HG03520 (cell line): ENCODE results near the gene NME2.
"Not testable (repeated sequence)": the region's sequence is repeated elsewhere in the genome, so short reads cannot be mapped to it uniquely, and the experiment has no call there.

ENCODE experiments used
- ATAC-seq: cut with Tn5 transposase; IDR thresholded peaks from one replicate; pipeline ENCODE4 v1.9.1; 2021; ENCODE audit warnings: mild to moderate bottlenecking, moderate library complexity; ENCODE audit not compliant: unreplicated experiment

Gene NME2

GRCh38 chr17:51152766-51153209 lies 13.4 kb upstream of the NME2 start:
- peak; percentile 1 for ATAC-seq

GRCh38 chr17:51153210-51154072 lies 12.8 kb upstream of the NME2 start, which contains the start of gene NME1:
TSS of gene NME1 (plus strand) at chr17:51153559. CDS start at chr17:51155655, 2,096 bp downstream.
- ATAC-seq, result peak; percentile 84

- ATAC-seq, result no peak
Measured at GRCh38 chr17:51154176-51154575, 12.0 kb upstream of the NME2 start.

DNA sequence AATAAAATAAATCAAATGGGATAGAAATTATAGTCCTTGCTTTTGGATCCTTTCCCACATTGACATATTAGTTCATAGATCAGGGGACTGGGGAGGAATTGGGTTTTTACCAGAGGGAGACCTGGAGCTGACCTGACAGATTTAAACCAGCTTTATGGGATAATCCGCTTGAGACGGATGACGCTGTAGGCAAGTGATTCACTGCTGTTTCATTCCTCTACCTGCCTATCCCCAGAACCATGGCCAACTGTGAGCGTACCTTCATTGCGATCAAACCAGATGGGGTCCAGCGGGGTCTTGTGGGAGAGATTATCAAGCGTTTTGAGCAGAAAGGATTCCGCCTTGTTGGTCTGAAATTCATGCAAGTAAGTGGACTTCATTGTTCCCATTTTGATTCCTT lies 10.8 kb upstream of the NME2 start:
- ATAC-seq, result no peak

- no peak for ATAC-seq
Measured at GRCh38 chr17:51159604-51160003, 6.6 kb upstream of the NME2 start.

GRCh38 chr17:51161541-51161940 lies 4.7 kb upstream of the NME2 start:
- ATAC-seq, result no peak

GRCh38 chr17:51164911-51165679 lies 1.1 kb upstream of the NME2 start:
- ATAC-seq, result no peak

GRCh38 chr17:51165680-51166197 lies 472 bp upstream of the NME2 start:
- ATAC-seq, result peak; percentile 18

GRCh38 chr17:51166987-51167931 lies 1.0 kb downstream of the NME2 start:
- peak; percentile 40 for ATAC-seq

DNA sequence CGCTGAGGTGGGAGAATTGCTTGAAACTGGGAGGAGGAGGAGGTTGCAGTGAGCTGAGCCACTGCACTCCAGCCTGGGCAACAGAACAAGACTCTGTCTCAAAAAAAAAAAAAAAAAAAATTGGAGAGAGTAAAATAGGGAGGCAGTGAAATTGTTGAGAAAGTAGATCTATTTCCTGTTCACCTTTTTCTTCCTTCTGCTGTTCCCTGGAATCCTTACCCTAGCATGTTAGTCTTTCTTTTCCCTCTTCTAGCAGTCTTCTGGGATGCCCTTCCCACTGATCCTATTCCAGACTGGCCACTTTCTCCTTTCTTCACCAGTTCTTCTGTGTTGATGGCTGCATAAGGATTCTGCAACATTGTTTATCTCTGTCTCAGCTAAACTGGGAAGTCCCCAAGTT lies 3.1 kb downstream of the NME2 start:
- ATAC-seq, result no peak

DNA sequence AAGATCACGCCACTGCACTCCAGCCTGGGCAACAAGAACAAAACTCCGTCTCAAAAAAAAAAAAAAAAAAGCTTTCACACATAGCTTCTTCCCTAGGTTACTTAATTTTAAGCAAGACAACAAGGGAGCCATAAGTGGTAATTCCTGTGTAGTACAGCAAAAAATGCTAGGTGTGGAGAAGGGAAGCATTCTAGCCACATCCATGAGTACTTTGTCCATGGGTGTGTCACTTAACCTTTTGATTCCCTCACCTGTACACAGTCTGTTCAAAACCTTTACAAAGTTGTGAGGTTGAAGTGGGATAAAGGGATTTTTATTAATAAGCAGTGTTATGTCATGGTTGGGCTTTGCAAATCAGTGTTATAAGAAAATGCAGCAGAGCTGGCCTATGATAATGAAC lies 4.5 kb downstream of the NME2 start:
- ATAC-seq, result no peak

DNA sequence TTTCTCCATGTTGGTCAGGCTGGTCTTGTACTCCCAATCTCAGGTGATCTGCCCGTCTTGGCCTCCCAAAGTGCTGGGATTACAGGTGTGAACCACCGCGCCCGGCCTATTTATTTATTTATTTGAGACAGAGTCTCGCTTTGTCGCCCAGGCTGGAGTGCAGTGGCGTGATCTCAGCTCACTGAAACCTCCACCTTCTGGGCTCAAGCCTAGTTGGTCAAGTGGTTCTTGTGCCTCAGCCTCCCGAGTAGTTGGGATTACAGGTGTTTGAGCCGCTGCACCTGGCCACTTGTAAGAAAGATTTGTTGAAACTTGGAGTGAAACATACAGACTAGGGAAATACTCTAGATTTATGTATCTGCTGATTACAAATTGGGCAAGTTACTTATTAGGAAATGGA lies 5.8 kb downstream of the NME2 start:
- ATAC-seq, result not testable (repeated sequence)

DNA sequence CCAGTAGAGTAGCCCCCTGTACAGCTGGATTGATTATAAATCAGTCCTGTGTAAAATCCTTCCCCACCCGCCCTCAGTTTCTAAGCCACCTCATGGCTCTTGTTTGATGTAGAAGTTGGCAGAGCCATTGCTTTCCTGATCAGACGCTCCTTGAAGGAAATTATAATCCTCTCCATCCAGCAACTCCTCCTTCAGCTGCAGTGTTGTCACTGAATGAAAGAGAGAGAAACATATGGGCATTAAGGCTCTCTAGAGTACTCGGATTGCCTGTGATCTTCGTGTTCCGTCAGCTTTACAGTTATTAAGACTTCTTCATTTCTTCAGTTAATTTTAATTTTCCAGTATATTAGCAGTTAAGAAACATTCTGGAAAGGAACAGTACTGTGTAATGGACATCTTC lies 14.3 kb downstream of the NME2 start:
- no peak for ATAC-seq

GRCh38 chr17:51184124-51184523 lies 17.9 kb downstream of the NME2 start:
- ATAC-seq, result no peak

DNA sequence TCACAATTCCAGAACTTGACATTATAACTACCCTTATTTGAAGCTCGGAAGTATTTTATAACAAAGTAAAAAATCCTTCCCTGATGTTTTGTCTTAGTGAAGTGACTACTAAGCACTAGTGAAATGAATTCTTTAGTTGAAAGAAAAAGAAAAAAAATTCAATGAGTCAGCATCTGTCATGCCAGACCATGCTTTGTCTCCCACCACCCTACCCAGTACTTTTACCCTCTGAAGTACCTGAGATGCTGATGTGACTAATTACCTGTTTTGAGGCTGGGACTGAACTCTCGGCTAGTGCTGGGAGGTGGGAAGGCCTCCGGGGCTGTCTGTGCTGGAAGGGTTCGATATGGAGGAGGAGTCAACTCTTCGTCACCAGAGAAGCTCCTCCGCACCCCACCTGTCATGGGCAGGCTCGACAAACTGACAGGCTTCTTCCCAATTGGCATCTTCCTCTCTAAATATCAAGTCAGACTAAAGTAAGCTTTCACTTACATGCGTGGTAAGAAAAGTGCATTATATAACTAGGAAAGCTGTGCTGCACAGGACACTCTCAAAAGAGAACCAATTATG lies 19.6 kb downstream of the NME2 start:
- ATAC-seq, result no peak

DNA sequence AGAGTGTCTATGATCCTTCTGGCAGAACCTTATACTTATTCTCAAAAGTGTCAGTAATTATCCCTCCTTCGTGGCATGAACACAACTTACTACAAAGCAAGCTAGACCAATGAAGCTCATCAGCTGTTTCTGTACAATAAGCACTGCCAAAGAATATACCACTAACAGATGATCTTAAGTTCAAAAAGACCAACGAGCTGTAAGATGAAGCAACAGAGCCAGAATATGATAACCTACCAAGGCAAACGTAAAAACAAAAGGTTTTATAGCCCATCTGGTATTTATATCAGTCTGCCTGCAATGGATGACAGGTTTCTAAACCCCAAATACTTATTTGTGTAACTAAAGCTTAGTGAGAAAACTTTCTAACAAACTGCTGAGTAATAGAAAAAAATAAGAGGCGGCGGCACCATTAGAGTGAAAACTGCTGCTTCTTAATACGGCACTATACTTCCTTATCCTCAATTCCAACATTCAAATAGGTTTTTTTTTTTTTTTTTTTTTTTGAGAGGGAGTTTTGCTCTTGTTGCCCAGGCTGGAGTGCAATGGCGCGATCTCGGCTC lies 22.1 kb downstream of the NME2 start:
- ATAC-seq, result no peak

DNA sequence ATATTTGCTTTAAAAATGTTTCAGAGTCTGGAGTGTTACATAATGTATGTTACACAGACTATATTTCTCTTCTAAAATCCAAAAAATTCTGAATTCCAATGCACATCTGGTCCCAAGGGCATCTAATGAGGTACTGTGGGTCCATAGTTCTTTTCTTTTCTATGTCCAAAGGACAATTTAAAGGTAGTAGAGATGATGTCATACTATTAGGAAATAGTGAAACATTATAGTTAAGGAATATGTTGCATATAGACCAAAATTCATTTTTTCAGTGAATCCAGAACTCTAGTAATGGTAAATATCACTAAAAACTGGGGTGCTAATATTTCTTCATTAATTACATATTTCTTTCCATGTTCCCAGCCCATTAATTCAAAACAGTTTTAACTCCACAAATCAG lies 23.0 kb downstream of the NME2 start:
- no peak for ATAC-seq

DNA sequence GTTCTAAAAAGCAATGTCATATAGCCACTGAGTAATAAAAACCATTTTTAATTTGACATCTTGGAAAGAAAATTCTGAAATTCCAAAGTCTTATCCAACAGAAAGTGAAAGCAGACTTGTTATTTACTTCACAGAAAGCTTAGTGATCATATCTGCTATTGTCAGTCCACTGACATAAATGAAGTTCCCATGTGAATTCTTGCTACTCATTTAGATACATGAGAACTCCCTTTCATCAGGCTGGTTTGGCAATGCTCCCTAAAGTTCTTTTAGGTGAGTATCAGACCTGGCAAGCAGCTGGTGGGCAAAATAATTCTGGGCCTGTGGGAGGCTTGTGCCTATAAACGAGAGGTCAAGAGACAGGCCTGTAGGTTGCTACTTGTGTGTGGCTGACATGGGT lies 23.4 kb downstream of the NME2 start:
- ATAC-seq, result no peak

GRCh38 chr17:51191895-51192294 lies 25.7 kb downstream of the NME2 start:
- no peak for ATAC-seq

GRCh38 chr17:51197754-51198153 lies 31.5 kb downstream of the NME2 start:
- ATAC-seq, result no peak
